Keratinocyte (primary cell): ENCODE data around the gene PAPPA. TPM values are rescaled to one million over a fixed set of nuclear protein-coding genes. Genes with fewer than 3 reads are reported as not detected.

Experiments used
- DNase-seq: peaks from one replicate; pipeline ENCODE4 v3.0.0-alpha.2; 2011; ENCODE audit warnings: low read depth, missing footprints, low spot score
- FAIRE-seq: peaks from 2 replicates; lab custom pipeline; 2011; peaks lifted over from hg19 to GRCh38; lab: Jason Lieb, UNC
- H2AFZ ChIP-seq: 2 replicates; pipeline ENCODE4 v1.6.0; 2012; ENCODE audit warnings: low read length, control low read depth, inconsistent platforms; ENCODE audit not compliant: control insufficient read depth
- H3K27ac ChIP-seq: 2 replicates; pipeline ENCODE4 v1.5.1; 2011; ENCODE audit warnings: low read length; ENCODE audit not compliant: control insufficient read depth, insufficient read depth
- H3K27me3 ChIP-seq: 3 replicates; pipeline ENCODE4 v1.6.0; 2011; ENCODE audit warnings: low read length; ENCODE audit not compliant: control insufficient read depth, insufficient read depth; ENCODE audit errors: extremely low read depth
- H3K36me3 ChIP-seq, 2 experiments: 2 replicates in 1 of 2; 3 replicates in 1 of 2; pipeline ENCODE4 v1.5.1; 2011; ENCODE audit warnings: low read length in 2 of 2, mild to moderate bottlenecking in 1 of 2; ENCODE audit not compliant: control insufficient read depth in 2 of 2, insufficient read depth in 2 of 2; ENCODE audit errors: extremely low read depth in 1 of 2
- H3K4me1 ChIP-seq: 3 replicates; pipeline ENCODE4 v1.5.1; 2011; ENCODE audit warnings: low read length; ENCODE audit not compliant: control insufficient read depth, insufficient read depth; ENCODE audit errors: extremely low read depth
- H3K4me2 ChIP-seq: 3 replicates; pipeline ENCODE4 v1.6.0; 2011; ENCODE audit warnings: low read depth, low read length; ENCODE audit not compliant: control insufficient read depth, insufficient read depth; ENCODE audit errors: extremely low read depth
- H3K4me3 ChIP-seq, 3 experiments: fragments of 200-600 bp in 1 of 3; sonication (generic) in 1 of 3; 2 replicates in 2 of 3; 3 replicates in 1 of 3; pipeline ENCODE4 v1.5.1; 2011 to 2016; ENCODE audit warnings: low read length in 3 of 3, mild to moderate bottlenecking in 3 of 3, control low read depth in 2 of 3, inconsistent platforms in 1 of 3, low read depth in 1 of 3, mixed read lengths in 1 of 3, mixed run types in 1 of 3, moderate library complexity in 1 of 3; ENCODE audit not compliant: control insufficient read depth in 2 of 3, insufficient read depth in 2 of 3; ENCODE audit errors: extremely low read depth in 1 of 3
- H3K79me2 ChIP-seq: 2 replicates; pipeline ENCODE4 v1.6.0; 2012; ENCODE audit warnings: low read length; ENCODE audit not compliant: control insufficient read depth, insufficient read depth
- H3K9ac ChIP-seq: 3 replicates; pipeline ENCODE4 v1.6.0; 2011; ENCODE audit warnings: low read length; ENCODE audit not compliant: control insufficient read depth, insufficient read depth; ENCODE audit errors: extremely low read depth
- H3K9me1 ChIP-seq: 3 replicates; pipeline ENCODE4 v1.6.0; 2011; ENCODE audit warnings: low read length; ENCODE audit not compliant: control insufficient read depth, insufficient read depth; ENCODE audit errors: extremely low read depth
- H3K9me3 ChIP-seq: 2 replicates; pipeline ENCODE4 v1.5.1; 2012; ENCODE audit warnings: low read depth, low read length; ENCODE audit not compliant: control insufficient read depth
- H4K20me1 ChIP-seq: 3 replicates; pipeline ENCODE4 v1.6.0; 2011; ENCODE audit warnings: low read length; ENCODE audit not compliant: control insufficient read depth, insufficient read depth; ENCODE audit errors: extremely low read depth
- EZH2 ChIP-seq: IDR thresholded peaks from one replicate; pipeline ENCODE4 v1.6.1; 2012; ENCODE audit warnings: inconsistent platforms, mild to moderate bottlenecking, low read length, moderate library complexity
- dilution Hi-C: fragments of 300-500 bp; cut with MboI; formaldehyde crosslinking; loops from one replicate; pipeline ENCODE4 v1.7.0; 2020; ENCODE audit warnings: low sequenced_read_pairs; ENCODE audit not compliant: extremely low pct_ligation_motif_present
- polyA plus RNA-seq, 5 experiments: library from polyadenylated mRNA; depleted of rRNA in 3 of 5; stranded (reverse) in 3 of 5; stranded (forward) in 1 of 5; unstranded in 1 of 5; fragments of >200 nt; gene quantifications; 1 replicate in 1 of 5; 2 replicates in 3 of 5; 3 replicates in 1 of 5; pipeline versions ENCODE4 v1.2.1 to v1.2.3, GENCODE V29; 2011 to 2012; ENCODE audit warnings: missing spikeins in 2 of 5, low read depth in 1 of 5, low replicate concordance in 1 of 5
- TF ChIP-seq, protein P1 (sequence below), 3 experiments: IDR thresholded peaks in 1 of 3; conservative IDR thresholded peaks in 1 of 3; optimal IDR thresholded peaks in 1 of 3; 2 replicates in 2 of 3; 3 replicates in 1 of 3; pipeline versions ENCODE3 to v1.5.1; 2011; ENCODE audit warnings: low read length in 3 of 3, mild to moderate bottlenecking in 3 of 3, moderate library complexity in 2 of 3, control low read depth in 1 of 3, inconsistent platforms in 1 of 3; ENCODE audit not compliant: insufficient read depth in 2 of 3; ENCODE audit errors: extremely low read depth in 1 of 3

PAPPA gene
- polyA plus RNA-seq, 1 donor (not counting 4 experiments of a cell fraction or from before 2014, with no cell fraction given) = 0.77 TPM

DNA sequence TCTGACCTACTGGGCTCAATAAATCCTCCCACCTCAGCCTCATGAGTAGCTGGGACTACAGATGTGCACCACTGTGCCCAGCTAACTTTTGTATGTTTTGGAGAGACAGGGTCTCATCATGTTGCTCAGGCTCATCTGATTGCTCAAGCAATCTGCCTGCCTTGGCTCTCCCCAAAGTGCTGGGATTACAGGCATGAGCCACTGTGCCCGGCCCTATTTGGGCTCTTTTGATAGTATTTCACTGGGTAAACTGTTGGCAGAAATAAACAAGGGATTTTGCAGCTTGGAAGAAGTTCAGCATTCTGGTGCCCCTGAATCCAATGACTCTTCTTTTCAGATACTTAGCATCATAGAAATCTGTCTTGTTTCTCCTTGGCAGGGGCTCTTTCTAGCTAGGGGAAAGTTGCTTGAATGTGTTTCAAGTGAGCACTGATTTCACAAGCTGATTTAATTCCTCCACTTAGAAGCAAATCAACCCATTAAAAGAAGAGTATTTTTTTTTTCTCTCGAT, 146.8 kb downstream of the PAPPA start:
- DNase-seq (no peak), FAIRE-seq (no peak)
- Histone ChIP-seq H3K9me3 (no peaks in the 10 kb centered on the region), H3K36me3 (no peaks in the 10 kb centered on the region), H3K4me1 (no peaks in the 10 kb centered on the region), H3K79me2 (no peaks in the 10 kb centered on the region), H3K4me2 (no peak overlapping the region), H3K4me3 (no peak overlapping the region), H2AFZ (no peak overlapping the region), H3K9me1 (no peaks in the 10 kb centered on the region), H4K20me1 (no peaks in the 10 kb centered on the region), H3K9ac (no peak overlapping the region), H3K27ac (no peak overlapping the region), H3K27me3 (no peaks in the 10 kb centered on the region)
- dilution Hi-C loops = no loop called here
- no peak for TF ChIP-seq EZH2
- TF ChIP-seq, protein P1, sequence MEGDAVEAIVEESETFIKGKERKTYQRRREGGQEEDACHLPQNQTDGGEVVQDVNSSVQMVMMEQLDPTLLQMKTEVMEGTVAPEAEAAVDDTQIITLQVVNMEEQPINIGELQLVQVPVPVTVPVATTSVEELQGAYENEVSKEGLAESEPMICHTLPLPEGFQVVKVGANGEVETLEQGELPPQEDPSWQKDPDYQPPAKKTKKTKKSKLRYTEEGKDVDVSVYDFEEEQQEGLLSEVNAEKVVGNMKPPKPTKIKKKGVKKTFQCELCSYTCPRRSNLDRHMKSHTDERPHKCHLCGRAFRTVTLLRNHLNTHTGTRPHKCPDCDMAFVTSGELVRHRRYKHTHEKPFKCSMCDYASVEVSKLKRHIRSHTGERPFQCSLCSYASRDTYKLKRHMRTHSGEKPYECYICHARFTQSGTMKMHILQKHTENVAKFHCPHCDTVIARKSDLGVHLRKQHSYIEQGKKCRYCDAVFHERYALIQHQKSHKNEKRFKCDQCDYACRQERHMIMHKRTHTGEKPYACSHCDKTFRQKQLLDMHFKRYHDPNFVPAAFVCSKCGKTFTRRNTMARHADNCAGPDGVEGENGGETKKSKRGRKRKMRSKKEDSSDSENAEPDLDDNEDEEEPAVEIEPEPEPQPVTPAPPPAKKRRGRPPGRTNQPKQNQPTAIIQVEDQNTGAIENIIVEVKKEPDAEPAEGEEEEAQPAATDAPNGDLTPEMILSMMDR (optimal IDR thresholded peaks at IDR 0.05 in 1 of 3, IDR thresholded peaks at IDR 0.05 in 1 of 3, conservative IDR thresholded peaks at IDR 0.05 in 1 of 3; ENCODE audit: extremely low read depth in 1 of 3, insufficient read depth in 2 of 3, low read length in 3 of 3) = no peak

DNA sequence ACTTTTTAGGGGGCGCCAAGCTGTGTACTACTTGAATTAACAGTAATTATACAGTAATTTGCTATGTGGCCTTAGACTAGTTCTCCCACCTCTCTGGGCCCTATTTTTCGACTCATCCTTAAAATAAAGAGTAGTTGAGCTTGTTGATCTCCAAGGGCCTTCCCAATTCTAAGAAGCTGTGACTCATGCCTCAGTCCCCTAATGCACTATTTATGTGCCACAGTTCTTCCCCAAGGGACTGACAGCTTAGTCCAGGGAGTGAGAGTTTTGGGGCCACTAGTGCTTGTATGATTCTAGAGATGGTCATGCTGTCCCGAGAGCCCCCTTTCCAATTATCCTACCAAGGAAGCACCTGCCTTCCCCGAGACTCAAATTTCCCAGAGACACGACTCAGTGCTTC, 149.7 kb downstream of the PAPPA start:
- Histone ChIP-seq H4K20me1 (no peaks in the 10 kb centered on the region), H3K36me3 (no peaks in the 10 kb centered on the region), H3K27me3 (no peaks in the 10 kb centered on the region), H3K9me1 (no peaks in the 10 kb centered on the region), H3K79me2 (no peaks in the 10 kb centered on the region), H2AFZ (no peak overlapping the region), H3K27ac (no peak overlapping the region), H3K4me3 (no peak overlapping the region), H3K9ac (no peak overlapping the region), H3K4me1 (no peaks in the 10 kb centered on the region), H3K4me2 (no peak overlapping the region), H3K9me3 (no peaks in the 10 kb centered on the region)
- TF ChIP-seq EZH2 = no peak
- TF ChIP-seq, protein P1 (optimal IDR thresholded peaks at IDR 0.05 in 1 of 3, IDR thresholded peaks at IDR 0.05 in 1 of 3, conservative IDR thresholded peaks at IDR 0.05 in 1 of 3; ENCODE audit: extremely low read depth in 1 of 3, insufficient read depth in 2 of 3, low read length in 3 of 3) = no peak
- no peak for FAIRE-seq
- dilution Hi-C loops = no loop called here
- DNase-seq = no peak
